HG03571 (cell line): Measurements from ENCODE around the gene LAMA2.

ENCODE experiments used
- ATAC-seq: cut with Tn5 transposase; IDR thresholded peaks from one replicate; pipeline ENCODE4 v1.9.1; 2021; ENCODE audit not compliant: unreplicated experiment

The LAMA2 gene

GRCh38 chr6:129507059-129507807, 624.3 kb downstream of the LAMA2 start:
- ATAC-seq, result no peak

- no peak for ATAC-seq
These were observed 624.9 kb downstream of the LAMA2 start for GRCh38 chr6:129507846-129508245.

GRCh38 chr6:129508477-129509145, 625.7 kb downstream of the LAMA2 start:
- ATAC-seq, result no peak

- no peak for ATAC-seq
These were observed 628.0 kb downstream of the LAMA2 start for GRCh38 chr6:129510950-129511349.

- ATAC-seq, result no peak
These were observed 630.5 kb downstream of the LAMA2 start for GRCh38 chr6:129513471-129513870.

- ATAC-seq, result no peak
These were observed 632.1 kb downstream of the LAMA2 start for GRCh38 chr6:129515004-129515403.

GRCh38 chr6:129516005-129516404, 633.1 kb downstream of the LAMA2 start:
- no peak for ATAC-seq

- no peak for ATAC-seq
These were observed 633.8 kb downstream of the LAMA2 start for GRCh38 chr6:129516787-129517186.

- ATAC-seq, result no peak
These were observed 634.4 kb downstream of the LAMA2 start for GRCh38 chr6:129517288-129517687.

- ATAC-seq, result no peak
These were observed 636.8 kb downstream of the LAMA2 start for GRCh38 chr6:129519750-129520149.

- no peak for ATAC-seq
These were observed 639.0 kb downstream of the LAMA2 start for GRCh38 chr6:129521946-129522345.

GRCh38 chr6:129523816-129524215, 640.9 kb downstream of the LAMA2 start:
- ATAC-seq, result no peak

- no peak for ATAC-seq
These were observed 642.1 kb downstream of the LAMA2 start for GRCh38 chr6:129525055-129525454.

GRCh38 chr6:129534926-129535325, 652.0 kb downstream of the LAMA2 start:
- no peak for ATAC-seq

GRCh38 chr6:129536271-129536670, 653.3 kb downstream of the LAMA2 start:
- no peak for ATAC-seq

- ATAC-seq, result no peak
These were observed 656.1 kb downstream of the LAMA2 start for GRCh38 chr6:129539032-129539431.

GRCh38 chr6:129542705-129543104, 659.8 kb downstream of the LAMA2 start:
- ATAC-seq, result no peak

GRCh38 chr6:129543981-129544380, 661.0 kb downstream of the LAMA2 start:
- no peak for ATAC-seq

GRCh38 chr6:129544892-129545612, 662.1 kb downstream of the LAMA2 start:
- no peak for ATAC-seq

- no peak for ATAC-seq
These were observed 663.8 kb downstream of the LAMA2 start for GRCh38 chr6:129546702-129547101.

- no peak for ATAC-seq
These were observed 668.5 kb downstream of the LAMA2 start for GRCh38 chr6:129551486-129551885.

GRCh38 chr6:129552413-129552812, 669.5 kb downstream of the LAMA2 start:
- no peak for ATAC-seq
